ENCODE results near the gene LSM2.

Gene LSM2

GRCh38 chr6:31749301-31750036, 57.3 kb downstream of the LSM2 start:
- FAIRE-seq = no peak

Data from endometrium (tissue), 2 donors.